ENCODE measurements around the gene PCDH1.

- TF ChIP-seq YY1 (IDR thresholded peaks at IDR 0.05; ENCODE audit: insufficient read depth, insufficient read length) (no peak), ZNF274 (IDR thresholded peaks at IDR 0.05; ENCODE audit: low read depth, low read length) (no peak)
These were observed 24.1 kb downstream of the PCDH1 start for GRCh38 chr5:141853895-141854626.

Measured in NT2/D1 (cell line).